ENCODE data around the gene CCDC174.
A peak's percentile ranks its signal among the peaks of the same experiment; 100 is the strongest.
"Not testable (repeated sequence)": the region's sequence is repeated elsewhere in the genome, so short reads cannot be mapped to it uniquely, and the experiment has no call there.

The CCDC174 gene

DNA sequence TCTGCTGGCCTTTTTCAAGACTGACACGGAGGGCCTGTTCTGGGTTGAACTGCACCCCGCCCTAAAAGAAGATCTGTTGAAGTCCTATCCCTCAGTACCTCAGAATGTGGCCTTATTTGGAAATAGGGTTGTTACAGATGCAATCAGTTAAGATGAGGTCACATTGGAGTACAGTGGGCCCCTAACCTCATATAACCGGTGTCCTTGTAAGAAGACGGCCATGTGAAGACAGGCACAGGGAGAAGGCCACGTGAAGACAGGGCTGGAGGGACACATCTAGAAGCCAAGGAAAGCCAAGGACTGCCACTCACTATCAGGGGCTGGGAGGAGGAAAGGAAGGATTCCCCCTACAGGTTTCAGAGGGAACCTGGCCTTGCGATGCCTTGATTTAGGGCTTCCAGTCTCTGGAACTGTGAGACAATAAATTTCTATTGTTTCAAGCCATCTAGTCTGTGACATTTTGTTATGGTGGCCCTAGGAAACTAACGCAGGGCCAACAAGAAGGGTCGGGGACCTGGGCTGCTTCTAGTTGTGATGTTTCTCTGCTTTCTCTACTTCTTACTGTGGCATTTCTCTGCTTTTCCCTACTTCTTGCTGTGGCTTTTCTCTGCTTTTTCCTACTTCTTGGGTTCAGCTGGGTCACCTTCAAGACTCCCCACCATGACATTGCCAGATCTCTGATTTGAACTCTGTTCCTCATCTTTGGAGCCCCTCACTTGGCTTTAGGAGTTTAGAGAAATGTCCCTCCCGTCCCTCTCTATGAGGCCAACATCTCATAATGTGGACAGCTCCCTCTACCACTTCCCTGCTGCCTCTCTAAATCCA, 4.8 kb upstream of the CCDC174 start:
- DNase-seq, result no peak
- intact Hi-C loops (cut with DNase I), result no loop called here

DNA sequence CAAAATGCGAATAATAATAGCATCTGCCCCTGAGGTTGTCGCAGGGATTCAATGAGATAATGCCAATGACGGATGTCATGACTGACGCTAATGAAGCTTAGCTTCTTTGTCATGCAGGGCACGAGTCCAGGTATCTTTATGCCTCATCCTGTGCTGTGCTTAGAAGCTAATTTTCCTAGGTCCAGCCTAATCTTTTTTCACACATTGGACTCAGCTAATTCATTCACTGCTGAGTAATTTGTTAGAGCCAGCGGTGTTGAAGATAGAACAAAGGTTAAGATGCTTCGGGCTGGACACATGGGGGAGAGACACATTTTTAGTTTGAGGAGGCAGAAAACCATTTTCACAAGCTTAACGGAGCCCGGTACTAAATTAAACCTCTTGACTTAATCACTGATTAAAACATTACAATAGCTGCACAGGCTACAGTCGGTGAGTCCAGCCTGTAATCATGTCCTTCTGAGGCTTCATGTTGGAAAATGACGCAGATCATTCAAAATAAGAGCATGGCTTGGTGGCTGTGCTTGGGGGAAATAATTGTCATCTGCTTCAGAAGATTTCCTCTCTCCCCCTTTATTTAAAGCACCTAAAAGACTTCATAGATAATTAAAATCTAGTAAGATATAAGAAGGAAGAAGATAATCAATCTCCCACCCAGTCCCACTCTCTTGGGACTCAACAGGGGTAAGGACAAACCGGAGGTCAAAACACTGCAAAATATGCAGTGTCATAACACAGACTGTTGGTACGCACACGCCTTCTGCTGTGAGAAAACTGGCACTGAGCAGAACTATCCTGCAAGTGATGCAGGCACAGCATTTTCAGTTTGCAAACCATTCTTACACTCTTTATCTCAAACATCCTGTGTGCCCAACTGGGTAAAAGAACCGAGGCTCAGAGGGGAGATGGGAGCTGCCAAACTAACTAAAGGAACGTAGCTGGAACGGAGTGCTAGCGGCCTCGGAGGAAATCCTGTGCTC, 3.3 kb upstream of the CCDC174 start:
- intact Hi-C loops (cut with DNase I), result no loop called here
- no peak for DNase-seq

DNA sequence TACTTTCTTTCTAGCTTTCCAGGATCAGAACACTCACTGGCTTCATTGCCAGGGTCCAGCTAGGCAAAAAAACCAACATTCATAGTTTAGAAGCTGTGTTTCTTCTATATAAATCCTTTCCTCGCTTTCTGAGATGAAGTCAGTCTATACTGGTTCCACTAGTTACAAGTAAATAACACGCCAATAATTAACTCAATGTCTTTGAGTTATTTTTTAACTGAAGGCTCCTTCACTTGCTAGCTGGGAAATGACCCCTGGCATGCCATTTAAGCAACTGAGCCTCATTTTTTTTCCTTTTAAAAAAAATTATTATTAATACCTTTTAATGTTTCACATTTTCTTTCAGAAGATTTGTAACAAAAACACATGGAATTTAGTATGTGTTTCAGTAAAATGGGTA, 2.1 kb upstream of the CCDC174 start:
- intact Hi-C loops (cut with DNase I), result no loop called here
- DNase-seq, result no peak

- no peak for DNase-seq
- intact Hi-C loops (cut with DNase I), result loop anchor here (10.0 kb wide), 3 partner anchors 295 to 525 kb away; partner anchors contain the start of genes CHCHD4, MRPS25, NR2C2 and TMEM43
Measured at GRCh38 chr3:14650193-14650592, 1.4 kb upstream of the CCDC174 start.

DNA sequence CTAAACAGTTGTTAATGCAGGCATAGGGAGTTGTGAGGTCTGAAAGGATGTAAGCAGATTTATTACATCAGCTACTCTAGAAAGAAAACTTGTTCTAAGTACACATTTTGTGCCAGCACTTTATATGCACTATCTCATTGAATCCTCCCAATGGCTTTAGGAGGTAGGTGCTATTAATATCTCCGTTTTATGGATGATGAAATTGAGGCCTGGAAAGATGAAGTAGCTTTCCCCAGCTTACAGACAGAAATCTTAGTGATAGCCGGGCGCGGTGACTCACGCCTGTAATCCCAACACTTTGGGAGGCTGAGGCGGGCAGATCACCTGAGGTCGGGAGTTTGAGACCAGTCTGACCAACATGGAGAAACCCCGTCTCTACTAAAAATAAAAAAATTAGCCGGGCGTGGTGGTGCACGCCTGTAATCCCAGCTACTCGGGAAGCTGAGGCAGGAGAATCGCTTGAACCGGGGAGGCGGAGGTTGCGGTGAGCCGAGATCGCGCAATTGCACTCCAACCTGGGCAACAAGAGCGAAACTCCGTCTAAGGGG, 872 bp downstream of the CCDC174 start:
- not testable (repeated sequence) for DNase-seq
- intact Hi-C loops (cut with DNase I), result loop anchor here (10.0 kb wide), 3 partner anchors 292 to 528 kb away; partner anchors contain the start of genes CHCHD4, MRPS25, NR2C2 and TMEM43

- no peak for DNase-seq
- intact Hi-C loops (cut with DNase I), result loop anchor here (10.0 kb wide), 3 partner anchors 287 to 533 kb away; partner anchors contain the start of genes CHCHD4, MRPS25, NR2C2 and TMEM43
Measured at GRCh38 chr3:14657579-14657978, 6.0 kb downstream of the CCDC174 start.

DNA sequence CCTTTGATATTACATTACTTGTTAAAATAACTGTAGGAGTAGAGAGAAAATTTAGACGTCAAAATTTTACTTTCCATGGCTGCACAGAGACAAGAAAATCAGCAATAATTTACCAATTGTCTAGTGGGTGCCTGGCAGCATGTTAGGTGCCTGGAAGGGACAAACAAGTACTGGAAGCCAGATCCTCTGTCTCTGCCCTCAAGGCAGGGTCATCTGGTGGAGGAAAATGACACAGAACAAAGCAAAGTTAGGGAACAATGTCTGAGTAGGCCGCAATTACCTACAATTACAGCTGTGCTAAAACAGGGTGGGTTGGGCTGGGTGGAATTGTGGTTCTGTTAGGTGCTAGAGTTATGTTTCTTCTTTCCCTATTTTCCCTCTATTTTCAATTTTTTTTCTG, 7.4 kb downstream of the CCDC174 start:
- intact Hi-C loops (cut with DNase I), result loop anchor here (10.0 kb wide), 3 partner anchors 286 to 534 kb away; partner anchors contain the start of genes CHCHD4, MRPS25, NR2C2 and TMEM43
- no peak for DNase-seq

DNA sequence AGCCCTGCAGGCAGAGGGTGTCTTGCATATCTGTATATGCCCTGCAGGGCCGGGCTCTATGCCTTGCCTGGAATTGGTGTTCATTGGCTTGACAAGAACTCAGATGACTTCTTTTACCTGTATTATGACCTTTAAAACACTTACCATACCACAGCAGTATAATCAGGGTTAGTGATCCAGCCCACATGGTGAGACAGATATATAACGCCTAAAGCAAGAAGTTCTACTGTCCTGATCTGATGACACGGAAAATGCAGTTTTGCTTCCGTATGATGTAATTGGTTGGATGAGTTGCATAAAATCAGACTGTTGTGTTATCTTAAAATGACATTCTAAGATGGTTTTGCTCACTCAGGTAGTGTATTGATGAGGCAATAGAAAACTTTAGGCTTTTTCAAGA, 9.4 kb downstream of the CCDC174 start:
- intact Hi-C loops (cut with DNase I), result no loop called here
- no peak for DNase-seq

GRCh38 chr3:14663396-14664135, 12.0 kb downstream of the CCDC174 start:
- intact Hi-C loops (cut with DNase I), result no loop called here
- no peak for DNase-seq

- intact Hi-C loops (cut with DNase I), result no loop called here
- no peak for DNase-seq
Measured at GRCh38 chr3:14664170-14664569, 12.6 kb downstream of the CCDC174 start.

DNA sequence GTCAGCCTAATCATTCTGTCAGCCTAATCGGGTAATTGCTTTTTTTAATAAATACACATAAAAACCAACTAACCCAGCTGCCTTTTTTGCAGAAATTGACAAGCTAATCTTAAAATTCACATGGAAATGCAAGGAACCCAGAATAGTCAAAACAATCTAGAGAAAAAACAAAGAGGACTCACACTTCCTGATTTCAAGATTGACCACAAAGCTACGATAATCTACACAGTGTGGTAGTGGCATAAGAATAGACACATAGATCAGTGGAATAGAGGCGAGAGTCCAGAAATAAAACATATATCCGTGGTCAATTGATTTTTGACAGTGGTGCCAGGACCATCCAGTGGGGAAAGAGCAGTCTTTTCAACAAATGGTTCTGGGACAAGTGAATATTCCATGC, 21.0 kb downstream of the CCDC174 start:
- intact Hi-C loops (cut with DNase I), result loop anchor here (5.0 kb wide), 1 partner anchor 250 kb away; no protein-coding TSS in a partner anchor
- DNase-seq, result no peak

DNA sequence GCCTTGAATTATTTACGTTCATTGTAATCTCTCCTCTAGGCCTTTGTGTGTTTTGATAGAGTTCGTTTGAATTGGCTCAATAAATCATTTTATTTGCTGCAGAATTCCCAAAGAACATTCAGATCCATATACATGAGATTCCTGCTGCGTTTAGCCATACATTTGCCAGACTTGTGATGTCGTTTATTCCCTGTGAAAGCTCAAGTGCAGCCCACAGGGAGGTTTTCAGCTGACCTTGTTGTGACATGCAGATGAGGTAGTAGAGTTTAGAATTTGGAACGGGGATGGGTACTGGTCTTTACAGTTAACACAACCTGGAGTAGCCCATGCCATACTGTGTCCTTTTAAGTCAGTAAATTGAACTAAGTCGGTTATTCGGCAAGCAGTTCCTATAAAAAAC, 23.3 kb downstream of the CCDC174 start, which contains the start of gene C3orf20:
Gene C3orf20, plus strand, starts transcription at position 301 of the 400 bp plus-strand sequence. CDS start 7,573 bp downstream, outside the sequence.
- intact Hi-C loops (cut with DNase I), result loop anchor here (5.0 kb wide), 1 partner anchor 247 kb away; no protein-coding TSS in a partner anchor
- DNase-seq, result no peak

GRCh38 chr3:14676881-14677280, 25.3 kb downstream of the CCDC174 start:
- intact Hi-C loops (cut with DNase I), result no loop called here
- no peak for DNase-seq

- intact Hi-C loops (cut with DNase I), result no loop called here
- DNase-seq, result no peak
Measured at GRCh38 chr3:14678015-14678503, 26.5 kb downstream of the CCDC174 start.

GRCh38 chr3:14680115-14680514, 28.6 kb downstream of the CCDC174 start:
- intact Hi-C loops (cut with DNase I), result no loop called here
- DNase-seq, result no peak

DNA sequence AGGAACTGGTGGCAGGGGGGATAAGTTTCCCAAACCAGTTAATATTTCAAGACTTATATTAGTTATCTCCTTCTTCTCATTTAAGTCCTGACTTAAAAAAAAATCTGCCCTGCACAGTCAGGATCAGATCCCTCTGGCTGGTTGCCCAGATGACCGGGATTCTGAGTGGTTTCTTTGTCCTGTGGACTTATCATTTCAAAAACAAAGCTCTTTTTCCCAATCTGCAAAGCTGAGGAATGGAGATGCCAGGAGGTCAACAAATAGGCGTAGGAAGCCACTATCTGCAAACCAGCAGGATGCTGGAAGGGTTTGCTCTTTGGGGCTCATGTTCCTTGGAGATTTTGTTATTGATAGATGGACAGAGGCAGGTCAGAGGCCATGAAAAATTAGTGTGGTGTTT, 29.2 kb downstream of the CCDC174 start:
- intact Hi-C loops (cut with DNase I), result no loop called here
- peak in 11 of 42 donors; percentile 6 to 59 (median 34) for DNase-seq

- peak in 1 of 42 donors; percentile 10 for DNase-seq
- intact Hi-C loops (cut with DNase I), result no loop called here
Measured at GRCh38 chr3:14684447-14684846, 32.9 kb downstream of the CCDC174 start.

DNA sequence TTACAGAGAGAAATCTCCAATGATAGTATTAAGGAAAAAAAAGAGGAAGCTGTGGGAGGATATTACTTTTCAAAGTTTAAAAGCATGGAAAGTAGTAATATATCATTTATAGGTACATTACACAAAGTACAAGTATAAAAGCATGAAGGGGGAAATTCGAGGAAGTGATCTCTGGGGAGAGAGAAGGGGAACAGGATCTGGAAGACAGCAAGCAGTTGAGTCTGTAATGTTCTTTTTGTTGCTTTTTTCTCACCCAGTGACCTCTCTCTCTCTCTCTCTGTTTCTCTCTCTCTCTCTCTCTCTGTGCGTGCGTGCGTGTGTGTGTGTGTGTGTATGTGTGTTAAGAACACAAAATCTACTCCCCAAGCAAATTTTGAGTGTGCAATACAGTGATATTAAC, 33.6 kb downstream of the CCDC174 start:
- intact Hi-C loops (cut with DNase I), result no loop called here

More for the DNA sequence above, 33.6 kb downstream of the CCDC174 start:
- no peak for DNase-seq
